GM19324 (cell line): ENCODE results near the gene CREB5.

Experiments
- ATAC-seq: cut with Tn5 transposase; IDR thresholded peaks from one replicate; pipeline ENCODE4 v1.9.1; 2021; ENCODE audit warnings: mild to moderate bottlenecking, moderate library complexity; ENCODE audit not compliant: unreplicated experiment, low FRiP score

The CREB5 gene

DNA sequence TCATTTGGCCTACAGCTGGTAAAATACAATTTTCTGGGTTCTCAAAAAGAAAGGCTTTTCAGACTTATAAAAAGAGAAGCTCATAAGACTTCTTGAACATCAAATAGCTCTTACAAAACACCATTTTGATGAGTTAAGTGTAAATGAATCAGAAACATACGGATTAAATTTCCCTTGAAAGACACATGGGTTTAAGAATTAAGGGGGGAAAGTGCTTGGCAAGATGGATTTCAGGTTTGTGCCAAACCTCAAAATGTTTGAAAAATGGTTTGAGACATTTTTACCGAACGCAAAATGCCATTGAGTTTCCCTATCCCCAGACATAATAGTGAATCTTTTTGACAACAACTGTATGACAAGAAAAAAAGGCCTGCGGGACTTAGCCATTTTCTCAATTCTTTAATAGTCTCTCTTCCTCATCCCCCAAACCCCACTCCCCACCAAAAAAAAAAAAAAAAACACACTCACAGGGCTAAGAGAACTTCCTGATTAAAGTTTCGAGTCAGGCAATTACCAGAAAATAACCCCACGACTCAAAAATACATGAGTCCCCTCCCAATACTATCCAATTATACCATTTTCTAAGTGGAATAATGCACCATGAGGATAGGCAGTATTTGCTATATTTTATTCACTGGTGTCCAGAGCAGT is 285.7 kb downstream of the CREB5 start:
- no peak for ATAC-seq

DNA sequence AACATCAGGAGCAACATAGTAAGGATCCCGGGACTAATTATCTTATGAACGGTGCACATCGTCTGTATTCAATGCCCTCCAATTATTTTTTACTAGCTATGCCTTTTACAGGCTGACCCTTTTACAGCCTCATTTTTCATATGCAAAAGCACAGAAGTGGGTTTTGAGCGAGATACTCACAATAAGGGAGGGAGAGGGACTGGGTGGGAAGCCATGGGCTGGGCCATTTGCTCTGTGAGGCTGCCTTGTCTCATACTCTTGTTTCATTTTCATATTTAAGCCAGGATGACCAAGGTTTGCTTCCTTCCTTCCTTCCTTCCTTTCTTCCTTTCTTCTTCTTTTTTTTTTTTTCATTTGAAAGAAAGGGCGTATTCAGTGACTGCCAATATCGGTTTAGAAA is 286.5 kb downstream of the CREB5 start:
- no peak for ATAC-seq

DNA sequence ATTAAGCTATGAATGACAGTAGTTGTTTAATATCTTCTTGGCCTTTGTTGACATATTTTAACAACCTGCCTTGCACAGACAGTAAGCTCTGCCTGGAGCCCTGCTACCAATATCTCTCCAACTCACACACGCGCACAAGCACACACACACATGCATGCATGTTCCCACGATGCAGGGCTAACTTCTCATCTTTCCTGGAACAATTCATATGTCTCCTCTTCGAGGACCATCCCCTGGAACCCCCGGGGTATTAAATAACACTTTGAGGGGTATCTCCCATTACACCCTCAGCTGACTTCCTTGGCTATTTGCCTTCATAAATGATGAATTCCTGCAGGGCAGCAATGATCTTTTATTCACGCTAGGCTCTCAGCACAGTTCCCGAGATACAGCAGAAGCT is 287.8 kb downstream of the CREB5 start:
- ATAC-seq: no peak

DNA sequence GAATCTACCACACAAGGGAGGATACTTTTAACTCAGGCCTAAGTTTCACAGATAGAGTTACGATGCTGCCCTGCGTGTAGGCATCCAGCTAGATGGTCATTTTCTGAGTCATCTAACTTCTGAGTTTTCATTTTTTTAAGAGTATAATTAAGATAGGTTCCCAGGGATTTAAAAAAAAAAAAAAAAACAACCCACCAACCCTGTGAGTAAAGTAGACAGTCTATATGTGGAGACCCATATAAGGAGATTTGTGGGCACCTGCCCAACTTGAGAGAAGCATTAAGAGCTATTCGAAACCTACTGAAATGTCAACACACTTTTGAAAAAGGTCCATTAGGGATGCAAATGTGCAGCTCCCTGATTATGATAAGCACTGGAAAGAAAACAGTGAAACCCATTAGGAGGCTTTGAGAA is 288.5 kb downstream of the CREB5 start:
- ATAC-seq: no peak

DNA sequence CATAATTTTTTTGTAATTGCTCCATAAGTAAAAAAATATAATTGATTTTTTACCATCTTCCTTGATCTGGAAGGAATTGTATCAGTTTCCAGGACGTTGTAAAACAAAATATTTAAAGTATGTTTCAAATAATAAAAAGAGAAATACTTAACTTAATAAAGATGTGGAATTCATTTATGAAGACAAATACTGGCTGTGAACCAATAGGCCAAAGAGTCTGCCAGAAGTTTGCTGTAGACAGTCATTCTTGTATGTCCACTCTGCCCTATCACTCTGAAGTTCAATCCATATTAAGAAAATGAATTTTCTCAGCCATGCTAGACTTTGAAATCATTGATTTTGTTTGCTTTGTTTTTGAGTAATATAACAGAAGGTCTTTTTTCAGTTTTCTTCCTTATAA is 289.4 kb downstream of the CREB5 start:
- no peak for ATAC-seq

DNA sequence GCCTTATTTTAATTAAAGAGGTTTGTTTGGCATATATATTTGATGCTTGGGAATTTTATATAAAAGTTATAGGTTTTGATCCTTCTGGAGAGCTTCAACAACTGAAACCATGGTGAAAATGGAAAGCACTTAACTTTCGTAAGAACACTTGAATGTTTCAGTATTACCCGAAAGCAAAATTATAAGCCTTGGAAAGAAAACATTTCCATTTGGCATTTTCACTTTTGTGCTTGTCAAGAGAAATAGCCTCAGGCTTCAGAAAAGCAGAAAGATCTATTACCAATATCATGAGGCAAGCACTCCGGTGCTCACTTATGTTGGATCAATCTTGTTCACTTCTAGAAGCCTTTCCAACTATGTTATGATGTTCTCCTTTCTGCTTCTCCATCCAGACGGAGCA is 289.9 kb downstream of the CREB5 start:
- ATAC-seq: no peak

DNA sequence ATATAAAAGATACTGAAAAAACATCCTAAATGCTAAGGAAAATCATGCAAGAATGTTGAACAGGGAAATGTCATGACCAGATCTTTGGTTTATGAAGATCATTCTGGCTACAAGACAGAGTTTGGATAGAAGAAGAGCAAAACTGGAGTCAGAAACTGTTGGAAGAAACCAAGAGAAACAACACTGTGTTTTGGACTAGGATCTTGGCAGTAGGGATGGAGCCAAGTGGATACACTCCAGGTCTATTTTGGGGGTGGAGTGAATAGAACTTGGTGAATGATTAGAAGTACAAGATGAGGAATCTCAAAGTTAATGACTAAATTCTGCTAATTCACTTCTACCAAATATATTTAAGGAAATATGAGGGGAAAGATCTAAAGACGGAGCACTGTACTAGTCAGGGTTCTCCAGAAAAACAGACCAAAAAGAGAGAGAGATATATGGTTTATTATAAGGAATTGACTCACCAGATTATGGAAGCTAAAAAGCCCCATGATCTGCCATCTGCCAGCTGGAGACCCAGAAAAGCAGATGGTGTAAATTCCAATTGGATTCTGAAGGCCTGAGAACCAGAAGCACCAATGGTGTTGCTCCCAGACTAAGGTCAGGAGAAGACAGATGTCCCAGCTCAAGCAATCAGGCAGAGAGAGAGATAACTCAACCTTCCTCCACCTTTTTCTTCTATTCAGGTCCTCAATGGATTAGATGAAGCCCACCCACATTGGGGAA is 290.9 kb downstream of the CREB5 start:
- no peak for ATAC-seq

DNA sequence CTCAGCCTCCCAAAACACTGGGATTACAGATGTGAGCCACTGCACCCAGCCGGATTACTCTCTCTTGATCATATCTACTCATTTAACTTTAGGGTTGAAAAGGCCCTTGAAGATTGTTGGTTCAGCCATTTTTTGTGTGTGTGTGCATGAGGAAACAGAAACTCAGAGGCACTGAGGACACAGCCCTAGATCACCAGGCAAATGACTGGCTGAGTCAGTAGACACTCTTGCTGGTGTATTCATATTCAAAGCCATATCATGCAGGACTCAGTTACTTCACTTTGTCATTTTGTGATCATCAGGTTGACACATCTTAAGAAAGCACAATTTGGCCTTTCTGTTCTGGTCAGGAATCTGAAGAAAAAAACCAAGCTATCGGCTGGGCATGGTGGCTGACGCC is 292.4 kb downstream of the CREB5 start:
- ATAC-seq: no peak

DNA sequence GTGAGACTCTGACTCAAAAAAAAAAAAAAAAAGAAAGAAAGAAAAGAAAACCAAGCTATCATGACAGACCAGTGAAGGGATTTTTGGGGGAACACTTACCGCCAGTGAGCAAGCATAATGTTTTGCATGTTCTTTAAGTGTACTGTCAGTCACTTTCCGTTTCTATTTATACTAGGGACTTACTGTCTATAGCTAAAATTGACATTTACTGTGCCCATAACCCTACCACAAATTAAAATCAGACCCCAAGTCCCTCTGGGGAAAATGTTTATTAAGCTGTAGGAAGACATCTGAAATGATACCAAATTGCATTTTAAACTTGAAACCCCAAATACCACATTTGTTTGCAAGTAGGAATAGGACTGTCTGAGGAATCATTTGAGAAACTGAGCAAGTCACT is 293.0 kb downstream of the CREB5 start:
- peak; percentile 80 for ATAC-seq

DNA sequence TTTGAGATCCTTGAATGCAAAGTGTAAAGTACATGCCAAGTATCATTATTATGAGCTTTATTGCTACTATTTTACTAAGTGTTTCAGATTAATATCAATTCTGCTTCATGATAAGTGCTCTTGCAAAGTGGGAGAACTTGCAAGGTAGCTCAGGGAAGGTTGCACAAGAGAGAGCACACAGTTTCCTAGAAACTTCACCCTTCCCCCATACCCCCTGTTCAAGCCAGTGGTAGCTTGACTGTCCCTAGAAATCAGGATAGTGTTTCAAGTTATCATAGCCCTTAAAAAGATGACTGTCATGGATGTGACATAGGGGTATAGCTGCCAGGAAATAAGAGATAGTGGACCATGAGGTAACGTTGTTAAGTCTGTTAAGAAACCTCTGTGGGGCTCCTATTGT is 294.3 kb downstream of the CREB5 start:
- no peak for ATAC-seq

DNA sequence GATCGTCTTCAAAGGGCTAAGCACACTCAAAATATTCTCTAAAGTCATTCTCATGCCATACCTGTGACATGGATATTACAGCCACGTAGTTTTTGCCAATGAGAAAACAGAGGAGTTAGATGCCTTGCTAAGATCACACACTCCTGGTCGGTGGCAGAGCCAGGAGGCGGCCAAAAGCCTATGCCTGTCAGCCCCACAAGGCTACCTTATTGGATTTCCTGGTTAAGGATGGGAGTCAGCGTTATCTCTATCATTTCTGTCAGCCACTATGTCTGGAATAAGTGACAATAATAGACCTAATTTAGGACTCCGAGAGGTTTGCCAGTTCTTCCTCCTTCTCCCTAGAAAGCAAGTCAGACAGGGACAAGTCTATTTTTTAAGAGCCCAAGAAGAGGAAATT is 295.0 kb downstream of the CREB5 start:
- no peak for ATAC-seq

DNA sequence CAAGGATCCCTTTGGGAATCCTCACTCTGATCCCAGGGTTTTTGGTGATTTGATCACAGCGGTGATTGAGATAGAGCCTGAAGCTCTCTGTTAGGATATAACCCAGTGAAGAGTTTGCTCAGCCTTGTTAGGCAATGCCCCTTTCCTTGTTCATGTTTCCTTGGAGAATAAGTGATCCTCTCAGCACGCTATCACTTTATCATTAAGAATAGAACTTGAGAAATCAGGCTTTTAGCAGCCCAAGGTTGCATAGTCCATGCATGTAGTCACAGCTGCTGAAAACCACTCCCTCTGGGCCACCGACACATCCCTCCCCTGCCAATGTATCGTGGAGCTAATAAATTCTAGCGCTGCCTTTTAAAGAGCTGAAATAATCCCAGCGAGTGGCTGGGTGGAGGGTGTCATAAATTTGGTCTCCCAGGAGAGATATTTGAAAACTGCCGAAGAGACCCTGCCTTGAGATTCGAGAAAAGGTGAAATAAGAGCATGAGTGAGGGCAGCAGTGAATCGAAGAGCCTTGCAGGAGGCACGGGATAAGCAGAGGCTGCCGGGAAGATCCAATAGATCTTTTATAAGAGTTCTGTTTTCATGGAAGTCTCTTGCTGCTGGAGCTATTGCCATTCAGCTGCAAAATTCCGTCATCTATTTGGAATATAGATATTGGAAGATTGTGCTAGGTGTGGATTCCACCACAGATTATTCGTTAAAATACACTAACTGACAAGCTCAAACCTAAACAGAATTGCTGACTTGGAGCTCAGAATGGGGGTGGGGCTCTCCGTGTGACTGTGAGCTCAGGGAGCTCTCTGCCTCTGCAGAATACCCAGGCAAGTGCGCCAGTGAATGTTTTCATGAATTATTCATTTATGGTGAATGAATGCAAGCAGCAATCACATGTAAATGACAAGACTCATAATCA is 296.0 kb downstream of the CREB5 start:
- no peak for ATAC-seq

DNA sequence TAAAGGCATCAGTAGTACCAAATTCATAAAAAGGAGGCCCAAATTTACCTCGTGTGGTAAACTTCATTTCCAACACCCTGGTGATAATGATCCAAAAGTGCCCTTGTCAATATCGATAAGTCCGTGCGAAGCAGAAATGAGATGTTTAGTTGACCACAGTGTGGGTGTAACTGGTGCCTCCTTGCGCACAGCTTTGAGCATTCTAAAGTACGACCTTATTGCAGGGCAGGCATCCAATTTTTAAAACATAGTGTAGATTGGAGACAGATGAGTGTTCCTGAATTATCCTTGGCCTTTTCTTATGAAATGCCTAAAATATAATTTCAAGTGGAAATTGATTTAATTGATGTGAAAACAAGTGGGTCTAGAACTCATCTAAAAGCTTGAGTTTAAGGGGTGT is 297.4 kb downstream of the CREB5 start:
- no peak for ATAC-seq

DNA sequence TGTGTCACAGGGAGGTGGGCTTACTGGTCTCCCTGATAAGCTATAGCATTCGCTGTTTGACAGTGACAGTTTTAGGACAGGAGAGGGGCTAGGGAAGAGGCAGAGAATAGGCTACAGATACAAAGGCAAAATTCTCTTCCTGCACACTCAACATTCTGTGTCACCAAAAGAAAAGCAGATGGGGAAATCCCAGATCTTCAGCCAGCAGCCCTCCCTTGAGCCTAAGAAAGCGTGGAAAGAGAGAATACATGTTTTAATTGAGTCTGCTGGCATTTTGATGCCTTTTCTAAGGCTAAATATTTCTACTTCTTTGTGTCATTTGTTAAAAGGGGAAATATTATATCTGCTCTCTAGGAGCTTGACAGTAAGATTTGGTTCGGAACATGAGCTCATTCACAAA is 298.8 kb downstream of the CREB5 start:
- ATAC-seq: no peak

DNA sequence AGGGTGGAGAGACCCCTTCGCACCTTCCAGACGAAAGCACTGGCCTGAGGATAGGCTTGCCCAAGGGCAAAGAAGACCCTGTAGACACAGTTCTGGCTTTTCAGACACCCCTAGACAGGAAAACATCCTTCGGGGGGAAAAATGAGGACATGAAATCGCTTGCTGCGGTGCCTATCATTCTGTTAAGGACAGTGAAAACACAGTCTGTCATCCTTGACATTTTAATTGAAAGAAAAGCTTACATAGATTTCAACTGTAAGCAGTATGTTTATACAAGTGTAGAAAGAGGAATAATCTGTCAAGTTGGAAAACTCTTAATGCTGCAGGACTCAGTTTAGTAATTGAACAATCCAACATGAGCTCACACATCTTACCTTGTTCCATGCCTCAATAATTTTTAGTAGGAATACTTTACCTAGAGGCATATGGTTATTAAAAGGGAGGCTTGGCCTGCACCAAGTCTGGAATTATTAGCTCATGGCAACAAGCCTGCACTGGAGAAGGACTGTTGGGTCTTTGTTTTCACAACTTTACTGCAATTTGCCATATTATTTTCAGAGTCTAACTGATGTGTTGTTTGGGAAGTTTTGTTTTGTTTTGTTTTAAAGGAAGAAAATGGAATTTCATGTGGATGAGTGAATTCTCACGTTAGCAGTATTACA is 302.3 kb downstream of the CREB5 start:
- ATAC-seq: no peak

DNA sequence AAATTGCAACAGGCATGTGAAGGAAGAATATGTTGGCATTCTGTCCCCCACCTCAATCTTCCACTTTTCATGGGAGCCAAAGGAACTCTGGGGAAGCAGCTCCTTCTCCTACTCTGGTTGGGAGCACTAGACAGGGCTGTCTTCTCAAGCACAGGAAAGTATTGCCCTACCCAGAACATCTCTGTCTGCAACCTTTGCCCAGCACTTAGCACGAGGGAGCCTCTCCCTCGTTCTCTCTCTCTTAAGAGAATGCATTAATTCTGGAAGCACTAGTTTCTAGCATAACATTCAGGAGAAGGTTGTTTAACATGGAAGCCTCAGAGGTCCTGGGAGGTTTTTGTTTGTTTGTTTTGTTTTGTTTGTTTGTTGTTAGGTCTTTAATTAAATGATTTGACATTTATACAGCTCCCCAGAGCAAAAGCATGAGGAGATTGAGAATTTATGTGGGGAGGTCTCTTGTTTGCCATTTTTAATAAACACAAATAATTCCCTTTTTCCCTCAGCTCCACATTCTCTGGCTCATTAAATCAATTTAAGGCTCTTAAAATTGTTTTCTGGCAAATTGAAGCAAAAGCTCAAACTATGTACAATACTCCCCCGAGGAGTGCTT is 305.2 kb downstream of the CREB5 start:
- no peak for ATAC-seq

DNA sequence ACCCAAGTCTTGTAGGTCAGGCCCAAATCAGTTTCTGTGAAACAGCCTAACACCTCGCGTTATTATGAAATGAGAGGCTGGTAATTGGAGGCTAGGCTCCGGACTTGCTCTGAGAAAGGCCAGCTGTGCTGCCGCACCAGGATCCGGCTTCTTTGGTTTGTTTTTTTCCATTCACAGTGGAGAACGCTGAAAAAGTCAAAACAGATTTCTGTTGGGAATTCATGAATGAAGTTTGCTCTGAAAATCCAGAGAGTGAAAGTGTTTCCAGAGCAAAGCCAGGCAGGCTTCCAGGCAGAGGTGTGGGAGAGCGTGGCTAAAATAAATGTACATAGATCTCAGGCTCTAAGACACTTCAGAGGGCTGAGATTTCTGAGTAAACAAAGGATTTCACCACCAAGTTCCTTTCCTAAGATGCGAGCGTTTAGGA is 305.8 kb downstream of the CREB5 start:
- ATAC-seq: no peak

DNA sequence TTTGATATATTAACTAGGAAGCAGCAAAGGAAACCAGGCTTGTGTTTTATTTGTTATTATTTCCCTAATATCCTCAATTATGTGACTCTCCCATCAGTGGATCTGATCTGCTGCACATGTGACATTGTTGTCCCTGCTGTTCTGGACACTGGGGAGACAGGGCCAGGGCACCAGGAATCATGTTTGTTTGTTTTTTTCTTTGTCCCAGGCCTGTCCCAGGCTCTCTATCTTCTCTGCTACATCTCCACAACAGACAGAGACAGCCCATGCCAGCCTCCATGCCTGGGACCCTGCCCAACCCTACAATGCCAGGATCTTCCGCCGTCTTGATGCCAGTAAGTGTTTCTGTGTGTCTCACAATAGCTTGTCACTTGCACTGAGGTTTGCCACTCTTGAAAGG is 306.2 kb downstream of the CREB5 start:
- ATAC-seq: no peak

DNA sequence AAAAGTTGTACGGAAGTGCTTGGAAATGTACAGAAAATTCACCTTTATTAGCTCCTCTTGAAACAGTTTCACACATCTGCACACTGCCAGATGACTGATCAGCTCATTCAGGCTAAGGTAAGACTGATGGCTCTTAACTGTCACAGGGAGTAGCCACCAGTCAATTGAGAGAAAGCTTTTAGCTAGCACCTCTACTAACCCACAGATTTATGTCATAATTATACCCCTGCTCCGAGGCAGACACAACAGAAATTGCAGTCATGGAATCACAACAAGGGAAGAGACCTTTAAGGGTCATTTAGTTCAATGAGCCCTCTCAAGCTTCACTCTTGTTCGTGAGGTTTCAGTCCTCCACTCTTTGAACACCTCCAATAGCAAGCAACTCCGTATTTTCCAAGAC is 310.4 kb downstream of the CREB5 start:
- no peak for ATAC-seq

DNA sequence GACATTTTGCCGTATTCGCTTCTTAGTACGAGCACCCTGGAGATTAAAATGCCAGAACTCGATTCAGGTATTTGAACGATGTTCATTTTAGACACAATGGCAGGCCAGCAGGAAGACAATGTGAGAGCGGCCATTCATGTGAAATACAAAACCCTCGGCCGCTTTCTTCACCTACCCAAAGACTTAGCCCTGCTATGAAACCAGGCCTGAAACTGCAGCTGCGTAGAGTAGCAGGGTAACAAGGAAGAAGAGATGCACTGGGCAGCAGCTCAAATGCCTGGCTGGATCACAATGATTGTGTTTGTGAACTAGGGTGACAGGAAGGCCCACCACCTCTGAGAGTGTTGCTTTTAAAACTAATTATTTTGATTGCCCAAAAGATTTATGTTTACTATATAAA is 311.0 kb downstream of the CREB5 start:
- ATAC-seq: no peak
